Stomach (tissue), 9 donors: Measurements from ENCODE around the gene NUMB. TPM values are rescaled to one million over a fixed set of nuclear protein-coding genes. Genes with fewer than 3 reads are reported as not detected.

Experiments
- DNase-seq, 2 donors: peaks; one replicate each; pipeline versions ENCODE4 v3.0.0 to v3.0.0-alpha.2; 2013 to 2019
- H3K27ac ChIP-seq, 5 donors: fragments of 200-600 bp in 4 of 5; sonication (generic) in 4 of 5; one replicate each; pipeline ENCODE4 v1.5.1; 2013 to 2019; ENCODE audit warnings: mild to moderate bottlenecking in 1 of 5, moderate library complexity in 1 of 5
- H3K27me3 ChIP-seq, 3 donors: fragments of 200-600 bp; sonication (generic); one replicate each; pipeline ENCODE4 v1.5.1; 2017 to 2019; ENCODE audit warnings: mixed run types in 1 of 3
- H3K36me3 ChIP-seq, 4 donors: fragments of 200-600 bp; sonication (generic); 1 replicate in 3 of 4; 2 replicates in 1 of 4; pipeline ENCODE4 v1.5.1; 2016 to 2019
- H3K4me1 ChIP-seq, 4 donors: fragments of 200-600 bp; sonication (generic); one replicate each; pipeline ENCODE4 v1.5.1; 2016 to 2019
- H3K4me3 ChIP-seq, 4 donors: fragments of 200-600 bp; sonication (generic) in 3 of 4; one replicate each; pipeline ENCODE4 v1.5.1; 2016 to 2019; ENCODE audit warnings: mild to moderate bottlenecking in 1 of 4
- H3K9me3 ChIP-seq, 4 donors: fragments of 200-600 bp; sonication (generic); one replicate each; pipeline ENCODE4 v1.5.1; 2016 to 2019
- EP300 ChIP-seq: sonication (generic); formaldehyde crosslinking; IDR thresholded peaks from one replicate; pipeline ENCODE4 v1.6.1; 2017; ENCODE audit warnings: antibody characterized with exemption
- POLR2A ChIP-seq, 4 donors: fragments of 450-650 bp; IDR thresholded peaks; one replicate each; pipeline ENCODE4 v1.6.1; 2016; ENCODE audit warnings: antibody characterized with exemption in 4 of 4, control low read depth in 2 of 4, mild to moderate bottlenecking in 1 of 4, moderate library complexity in 1 of 4
- POLR2AphosphoS5 ChIP-seq, 3 donors: sonication (generic); formaldehyde crosslinking; IDR thresholded peaks; one replicate each; pipeline ENCODE4 v1.6.1; 2016; ENCODE audit warnings: antibody characterized with exemption in 3 of 3
- WGBS, 5 donors: extraction: QIAGEN DNeasy Blood & Tissue Kit in 3 of 5; methylation state at CpG; one replicate each; pipeline versions ENCODE4 v1.1.5 to v1.1.7; 2013 to 2018; 5-methylcytosine and 5-hydroxymethylcytosine counted together
- intact Hi-C: fragments of 100-400 bp; cut with DNase I; formaldehyde crosslinking; loops from one replicate; pipeline ENCODE4 v1.15.1; 2023; ENCODE audit warnings: low total_unique reads
- polyA plus RNA-seq, 3 donors: library from polyadenylated mRNA; stranded (reverse); fragments of 200-250 nt; gene quantifications; one replicate each; pipeline ENCODE4 v1.2.3, GENCODE V29; 2013
- total RNA-seq, 5 donors: library from RNA; depleted of rRNA; stranded (reverse); fragments of >200 nt; gene quantifications; one replicate each; pipeline versions ENCODE4 v1.1.0 to v1.2.3, GENCODE V29; 2014 to 2016
- TF ChIP-seq, protein P1 (sequence below), 7 experiments: fragments of 450-650 bp in 4 of 7; fragments of 200-600 bp in 3 of 7; sonication (generic) in 3 of 7; IDR thresholded peaks; one replicate each; pipeline ENCODE4 v1.5.1; 2016 to 2019; ENCODE audit warnings: antibody characterized with exemption in 7 of 7, control low read depth in 2 of 7, mild to moderate bottlenecking in 1 of 7
- donor health status: healthy with polysubstance abuse.
- donor health status: Bipolar disorder and iron deficiency.
- donor health status: healthy.

The NUMB gene
- total and polyA plus RNA-seq, 8 donors: 26.4 to 135 (median 50.0) TPM

- peaks cover 0 to 8% (median 3%) of the 10 kb centered on the region in 4 donors for H3K36me3 ChIP-seq
- H3K9me3 ChIP-seq: no peaks in the 10 kb centered on the region
- intact Hi-C loops: no loop called here
- no peak for DNase-seq
- no peak overlapping the region for H3K4me3 ChIP-seq
- H3K27ac ChIP-seq: no peak overlapping the region
- H3K4me1 ChIP-seq: peaks cover 18 to 43% (median 29%) of the 10 kb centered on the region in 4 donors
- TF ChIP-seq, protein P1, sequence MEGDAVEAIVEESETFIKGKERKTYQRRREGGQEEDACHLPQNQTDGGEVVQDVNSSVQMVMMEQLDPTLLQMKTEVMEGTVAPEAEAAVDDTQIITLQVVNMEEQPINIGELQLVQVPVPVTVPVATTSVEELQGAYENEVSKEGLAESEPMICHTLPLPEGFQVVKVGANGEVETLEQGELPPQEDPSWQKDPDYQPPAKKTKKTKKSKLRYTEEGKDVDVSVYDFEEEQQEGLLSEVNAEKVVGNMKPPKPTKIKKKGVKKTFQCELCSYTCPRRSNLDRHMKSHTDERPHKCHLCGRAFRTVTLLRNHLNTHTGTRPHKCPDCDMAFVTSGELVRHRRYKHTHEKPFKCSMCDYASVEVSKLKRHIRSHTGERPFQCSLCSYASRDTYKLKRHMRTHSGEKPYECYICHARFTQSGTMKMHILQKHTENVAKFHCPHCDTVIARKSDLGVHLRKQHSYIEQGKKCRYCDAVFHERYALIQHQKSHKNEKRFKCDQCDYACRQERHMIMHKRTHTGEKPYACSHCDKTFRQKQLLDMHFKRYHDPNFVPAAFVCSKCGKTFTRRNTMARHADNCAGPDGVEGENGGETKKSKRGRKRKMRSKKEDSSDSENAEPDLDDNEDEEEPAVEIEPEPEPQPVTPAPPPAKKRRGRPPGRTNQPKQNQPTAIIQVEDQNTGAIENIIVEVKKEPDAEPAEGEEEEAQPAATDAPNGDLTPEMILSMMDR (IDR thresholded peaks at IDR 0.05): no peak
- no peak for TF ChIP-seq EP300
- TF ChIP-seq POLR2A (IDR thresholded peaks at IDR 0.05): no peak
- TF ChIP-seq POLR2AphosphoS5 (IDR thresholded peaks at IDR 0.05): no peak
- 86 to 93% (median 91%) methylated on average over 8 to 10 of the region's 10 CpGs for WGBS, 5 donors
- peaks cover 0 to 50% (median 18%) of the 10 kb centered on the region in 3 donors for H3K27me3 ChIP-seq
Measured at GRCh38 chr14:73233564-73233963, 224.8 kb downstream of the NUMB start.

GRCh38 chr14:73232984-73233383 lies 225.4 kb downstream of the NUMB start:
- no peak for DNase-seq
- Histone ChIP-seq H3K36me3 (peaks cover 0 to 13% (median 4%) of the 10 kb centered on the region in 4 donors), H3K4me3 (no peak overlapping the region), H3K27me3 (peaks cover 0 to 44% (median 12%) of the 10 kb centered on the region in 3 donors), H3K27ac (no peak overlapping the region), H3K9me3 (no peaks in the 10 kb centered on the region), H3K4me1 (peaks cover 18 to 43% (median 29%) of the 10 kb centered on the region in 4 donors)
- intact Hi-C loops: no loop called here
- 63 to 74% (median 72%) methylated on average over 8 of the region's 8 CpGs for WGBS, 5 donors
- TF ChIP-seq POLR2AphosphoS5 (IDR thresholded peaks at IDR 0.05): no peak

DNA sequence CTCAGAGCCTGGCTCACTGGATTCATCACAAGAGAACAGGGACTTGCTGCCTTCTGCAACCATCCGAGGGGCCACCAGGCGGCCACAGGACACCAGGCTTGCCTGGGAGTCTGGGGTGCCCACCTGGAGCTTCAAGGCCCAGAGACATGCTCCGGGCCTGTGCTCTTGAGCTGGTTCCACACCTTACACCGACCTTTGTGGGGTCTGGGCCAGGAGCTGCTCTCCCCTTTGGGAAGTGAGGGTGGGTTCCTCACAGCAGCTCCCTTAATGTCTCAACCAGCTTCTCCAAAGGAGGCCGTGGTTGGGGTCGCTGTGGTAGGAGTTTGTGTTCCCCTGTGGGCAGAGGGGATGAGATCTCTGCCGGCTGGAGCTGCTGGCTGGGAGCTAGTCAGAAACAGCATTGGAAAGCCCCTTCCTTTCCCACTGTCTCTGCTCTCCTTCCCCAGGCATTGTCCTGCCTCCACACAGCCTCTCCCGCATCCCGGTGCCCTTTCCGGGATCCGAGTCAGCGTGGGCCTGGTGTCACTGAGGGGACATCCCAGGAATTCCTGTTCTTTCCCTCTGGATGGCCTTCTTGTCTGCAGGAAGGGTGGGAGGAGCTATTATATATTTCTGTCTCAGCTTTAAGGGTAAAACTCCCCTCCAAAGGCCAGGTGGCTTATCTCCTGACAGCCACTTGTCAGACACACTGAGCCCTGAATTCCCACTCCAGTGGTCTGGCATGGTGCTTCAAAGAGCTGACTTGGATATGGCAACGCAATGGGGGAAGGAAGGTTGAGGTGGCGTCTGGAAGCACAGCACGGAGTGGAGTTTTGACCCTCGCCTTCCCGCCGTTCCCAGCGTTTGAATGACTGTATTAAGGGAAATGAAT lies 226.1 kb downstream of the NUMB start:
- 56 to 65% (median 60%) methylated on average over 18 to 19 of the region's 19 CpGs for WGBS, 5 donors
- no peak overlapping the region for H3K27ac ChIP-seq
- peak in 1 of 2 donors; percentile 70 for DNase-seq
- peaks cover 0 to 19% (median 6%) of the 10 kb centered on the region in 4 donors for H3K36me3 ChIP-seq
- H3K4me1 ChIP-seq: peaks cover 12 to 43% (median 25%) of the 10 kb centered on the region in 4 donors
- no peaks in the 10 kb centered on the region for H3K9me3 ChIP-seq
- H3K4me3 ChIP-seq: no peak overlapping the region
- peaks cover 0 to 37% (median 4%) of the 10 kb centered on the region in 3 donors for H3K27me3 ChIP-seq
- intact Hi-C loops: no loop called here
- TF ChIP-seq POLR2A (IDR thresholded peaks at IDR 0.05) (no peak), EP300 (no peak), POLR2AphosphoS5 (IDR thresholded peaks at IDR 0.05) (no peak)
- TF ChIP-seq, protein P1 (IDR thresholded peaks at IDR 0.05): peak in 3 of 7 experiments; percentile 18 to 28 (median 20)

DNA sequence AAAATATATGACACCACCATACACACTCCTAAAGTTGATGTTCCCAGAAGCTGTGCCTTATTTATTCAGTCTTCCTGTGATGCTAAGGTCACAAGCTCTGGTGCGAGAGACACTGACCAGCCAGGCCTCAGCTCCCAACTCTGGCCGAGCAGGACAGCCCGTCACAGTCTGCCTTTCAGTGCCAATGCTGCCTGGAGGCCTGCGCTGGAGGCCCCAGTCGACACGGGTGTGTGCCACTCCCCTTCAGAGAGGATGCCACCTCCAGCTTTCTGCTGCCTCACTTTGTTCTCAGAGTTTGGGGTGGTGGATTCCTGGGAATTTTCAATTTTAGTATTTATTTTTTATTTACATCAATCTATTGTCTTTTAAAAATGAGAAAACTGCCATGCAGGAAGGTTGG lies 228.3 kb downstream of the NUMB start:
- TF ChIP-seq POLR2A (IDR thresholded peaks at IDR 0.05) (no peak), EP300 (no peak), POLR2AphosphoS5 (IDR thresholded peaks at IDR 0.05) (no peak)
- TF ChIP-seq, protein P1 (IDR thresholded peaks at IDR 0.05): no peak
- Histone ChIP-seq H3K9me3 (no peaks in the 10 kb centered on the region), H3K36me3 (peaks cover 0 to 34% (median 10%) of the 10 kb centered on the region in 4 donors), H3K4me1 (peaks cover 12 to 26% (median 15%) of the 10 kb centered on the region in 4 donors), H3K4me3 (no peak overlapping the region), H3K27me3 (peaks cover 0 to 16% (median 0%) of the 10 kb centered on the region in 3 donors), H3K27ac (no peak overlapping the region)
- no peak for DNase-seq
- WGBS, 5 donors: 87 to 95% (median 92%) methylated on average over 6 of the region's 6 CpGs
- intact Hi-C loops: no loop called here
